Smooth muscle cell (in vitro differentiated cells): Measurements from ENCODE around the gene SLC26A6. TPM values are rescaled to one million over a fixed set of nuclear protein-coding genes. Genes with fewer than 3 reads are reported as not detected.

Experiments used
- DNase-seq: peaks from one replicate; lab custom pipeline; 2025; ENCODE audit not compliant: unreplicated experiment; lab: John Stamatoyannopoulos, UW
- H2AFZ ChIP-seq: fragments of 200-600 bp; sonication (generic); 2 replicates; pipeline ENCODE4 v1.6.0; 2016; ENCODE audit warnings: antibody characterized with exemption, low read depth, mild to moderate bottlenecking
- H3F3A ChIP-seq: fragments of 200-600 bp; sonication (generic); 2 replicates; pipeline ENCODE4 v1.6.0; 2017; ENCODE audit warnings: antibody characterized with exemption, low read depth
- H3K27ac ChIP-seq: fragments of 200-600 bp; sonication (generic); 2 replicates; pipeline ENCODE4 v1.5.1; 2016; ENCODE audit warnings: low read depth, mild to moderate bottlenecking
- H3K27me3 ChIP-seq: fragments of 200-600 bp; sonication (generic); 2 replicates; pipeline ENCODE4 v1.6.1; 2016; ENCODE audit warnings: low read depth, mild to moderate bottlenecking
- H3K36me3 ChIP-seq: fragments of 200-600 bp; sonication (generic); 2 replicates; pipeline ENCODE4 v1.5.1; 2016; ENCODE audit warnings: low read depth
- H3K4me1 ChIP-seq: fragments of 200-600 bp; sonication (generic); 2 replicates; pipeline ENCODE4 v1.5.1; 2016; ENCODE audit warnings: low read depth
- H3K4me2 ChIP-seq: fragments of 200-600 bp; sonication (generic); 2 replicates; pipeline ENCODE4 v1.6.0; 2016; ENCODE audit warnings: mild to moderate bottlenecking
- H3K4me3 ChIP-seq: fragments of 200-600 bp; sonication (generic); 2 replicates; pipeline ENCODE4 v1.5.1; 2016; ENCODE audit warnings: mild to moderate bottlenecking
- H3K79me2 ChIP-seq: fragments of 200-600 bp; sonication (generic); 2 replicates; pipeline ENCODE4 v1.6.0; 2016; ENCODE audit warnings: low read depth, mild to moderate bottlenecking
- H3K9ac ChIP-seq: fragments of 200-600 bp; sonication (generic); 2 replicates; pipeline ENCODE4 v1.6.0; 2016; ENCODE audit warnings: low read depth
- H3K9me3 ChIP-seq: fragments of 200-600 bp; sonication (generic); replicated peaks from 2 replicates; pipeline ENCODE4 v1.5.1; 2016; ENCODE audit warnings: low read depth
- H4K20me1 ChIP-seq: fragments of 200-600 bp; sonication (generic); 2 replicates; pipeline ENCODE4 v1.6.0; 2016; ENCODE audit warnings: low read depth
- WGBS: methylation state at CpG from one replicate; pipeline ENCODE4 v1.1.7; 2016; ENCODE audit warnings: low lambda C conversion rate; 5-methylcytosine and 5-hydroxymethylcytosine counted together
- polyA plus RNA-seq: library from polyadenylated mRNA; unstranded; fragments of >200 nt; fragmentation: Nextera tagmentation; extraction: Ambion mirVana; gene quantifications from 2 replicates; pipeline ENCODE4 v1.2.1, GENCODE V29; 2016
- total RNA-seq: library from RNA; depleted of rRNA; stranded (reverse); fragments of >200 nt; gene quantifications from 2 replicates; pipeline ENCODE4 v1.2.3, GENCODE V29; 2014
- TF ChIP-seq, protein P1 (sequence below): fragments of 200-600 bp; sonication (generic); IDR thresholded peaks from 2 replicates; pipeline ENCODE4 v1.5.1; 2017; ENCODE audit warnings: borderline replicate concordance, mild to moderate bottlenecking, antibody characterized with exemption; ENCODE audit not compliant: insufficient read depth, poor library complexity, severe bottlenecking

Gene SLC26A6
- total and polyA plus RNA-seq, 2 experiments from 2014 or later: 28.4 to 34.8 TPM

DNA sequence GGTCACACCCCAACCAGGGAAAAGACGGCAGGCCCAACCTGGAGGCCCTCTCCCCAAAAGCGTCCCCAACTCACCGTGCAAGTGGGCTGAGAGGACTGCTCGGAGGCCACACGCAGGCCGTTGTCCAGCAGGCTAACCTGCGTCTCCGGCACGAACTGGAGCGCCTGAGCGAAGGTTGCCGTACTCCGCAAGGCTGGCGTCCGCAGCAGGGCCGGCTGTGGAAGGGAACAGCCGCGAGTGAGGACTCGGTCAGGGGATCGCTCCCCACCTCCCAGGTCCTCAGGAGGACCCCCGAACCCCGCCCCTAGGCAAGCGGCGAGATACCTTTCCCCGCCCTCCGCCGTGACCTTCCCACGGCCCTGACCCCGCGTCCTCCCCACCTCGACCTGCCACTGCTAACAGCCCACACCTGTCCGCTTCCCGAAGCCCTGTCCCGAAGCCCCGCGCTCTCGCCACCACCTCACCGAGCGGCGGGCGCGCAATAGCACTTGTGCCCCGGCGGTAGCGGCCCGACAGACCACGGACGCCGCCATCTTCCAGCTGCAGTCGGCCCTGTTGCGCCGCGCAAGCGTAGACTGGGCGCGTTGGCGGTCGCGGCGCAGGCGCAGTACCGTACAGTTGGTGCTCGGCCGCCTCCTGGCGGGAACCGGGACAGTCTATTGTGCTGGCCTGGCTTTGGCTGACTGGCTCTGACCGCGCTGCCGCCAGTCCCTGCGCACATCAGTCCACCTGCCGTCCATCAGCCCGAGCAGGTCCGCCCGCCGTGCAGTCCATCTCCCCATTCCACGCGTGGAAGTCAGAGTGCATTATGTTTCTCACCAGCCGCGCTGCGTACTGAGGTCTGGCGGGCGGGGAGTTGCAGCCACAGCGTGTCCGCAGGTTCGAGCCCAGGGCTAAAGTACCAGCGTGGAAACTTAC is 25.9 kb downstream of the SLC26A6 start, which contains the start of gene UQCRC1:
TSS of gene UQCRC1 (minus strand) at position 559 of the 918 bp plus-strand sequence. CDS start at position 533, 26 bp downstream.
- H2AFZ ChIP-seq: peak within 1 kb of the TSS; percentile 96
- H3K4me2 ChIP-seq: peak within 1 kb of the TSS; percentile 89
- WGBS: 1% methylated on average over 79 of the region's 86 CpGs
- TF ChIP-seq, protein P1, sequence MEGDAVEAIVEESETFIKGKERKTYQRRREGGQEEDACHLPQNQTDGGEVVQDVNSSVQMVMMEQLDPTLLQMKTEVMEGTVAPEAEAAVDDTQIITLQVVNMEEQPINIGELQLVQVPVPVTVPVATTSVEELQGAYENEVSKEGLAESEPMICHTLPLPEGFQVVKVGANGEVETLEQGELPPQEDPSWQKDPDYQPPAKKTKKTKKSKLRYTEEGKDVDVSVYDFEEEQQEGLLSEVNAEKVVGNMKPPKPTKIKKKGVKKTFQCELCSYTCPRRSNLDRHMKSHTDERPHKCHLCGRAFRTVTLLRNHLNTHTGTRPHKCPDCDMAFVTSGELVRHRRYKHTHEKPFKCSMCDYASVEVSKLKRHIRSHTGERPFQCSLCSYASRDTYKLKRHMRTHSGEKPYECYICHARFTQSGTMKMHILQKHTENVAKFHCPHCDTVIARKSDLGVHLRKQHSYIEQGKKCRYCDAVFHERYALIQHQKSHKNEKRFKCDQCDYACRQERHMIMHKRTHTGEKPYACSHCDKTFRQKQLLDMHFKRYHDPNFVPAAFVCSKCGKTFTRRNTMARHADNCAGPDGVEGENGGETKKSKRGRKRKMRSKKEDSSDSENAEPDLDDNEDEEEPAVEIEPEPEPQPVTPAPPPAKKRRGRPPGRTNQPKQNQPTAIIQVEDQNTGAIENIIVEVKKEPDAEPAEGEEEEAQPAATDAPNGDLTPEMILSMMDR: peak; percentile 50
- H3K27me3 ChIP-seq: peaks cover 15% of the 10 kb centered on the region
- no peaks in the 10 kb centered on the region for H3F3A ChIP-seq
- no peaks in the 10 kb centered on the region for H3K9me3 ChIP-seq
- peaks cover 36% of the 10 kb centered on the region for H3K79me2 ChIP-seq
- peak within 1 kb of the TSS; percentile 91 for H3K9ac ChIP-seq
- peaks cover 18% of the 10 kb centered on the region for H4K20me1 ChIP-seq
- H3K4me1 ChIP-seq: peaks cover 6% of the 10 kb centered on the region
- peak within 1 kb of the TSS; percentile 97 for H3K4me3 ChIP-seq
- DNase-seq: peak; percentile 78
- no peak within 1 kb of the TSS for H3K27ac ChIP-seq
- peaks cover 7% of the 10 kb centered on the region for H3K36me3 ChIP-seq

DNA sequence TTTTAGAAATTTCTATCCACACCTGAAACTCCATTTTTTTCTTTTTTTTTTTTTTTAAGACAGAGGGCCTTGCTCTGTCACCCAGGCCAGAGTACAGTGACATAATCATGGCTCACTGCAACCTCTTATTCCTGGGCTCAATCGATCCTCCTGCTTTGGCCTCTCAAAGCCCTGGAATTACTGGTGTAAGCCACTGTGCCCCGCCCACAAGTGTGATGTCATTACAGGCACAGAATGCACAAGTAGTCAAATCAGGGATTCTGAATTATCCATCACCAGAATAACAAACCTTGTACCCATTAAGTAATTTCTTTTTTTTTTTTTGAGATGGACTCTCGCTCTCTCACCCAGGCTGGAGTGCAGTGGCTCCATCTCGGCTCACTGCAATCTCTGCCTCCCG is 27.7 kb downstream of the SLC26A6 start:
- TF ChIP-seq, protein P1: no peak
- Histone ChIP-seq H4K20me1 (peaks cover 18% of the 10 kb centered on the region), H3K27ac (no peak overlapping the region), H3K9ac (no peak overlapping the region), H2AFZ (no peak overlapping the region), H3K36me3 (peaks cover 7% of the 10 kb centered on the region), H3K4me1 (peaks cover 6% of the 10 kb centered on the region), H3K9me3 (no peaks in the 10 kb centered on the region), H3K4me2 (no peak overlapping the region), H3K4me3 (no peak overlapping the region), H3F3A (no peaks in the 10 kb centered on the region), H3K27me3 (peaks cover 15% of the 10 kb centered on the region), H3K79me2 (peaks cover 36% of the 10 kb centered on the region)
- DNase-seq: no peak
- WGBS: 87% methylated on average over 5 of the region's 5 CpGs

DNA sequence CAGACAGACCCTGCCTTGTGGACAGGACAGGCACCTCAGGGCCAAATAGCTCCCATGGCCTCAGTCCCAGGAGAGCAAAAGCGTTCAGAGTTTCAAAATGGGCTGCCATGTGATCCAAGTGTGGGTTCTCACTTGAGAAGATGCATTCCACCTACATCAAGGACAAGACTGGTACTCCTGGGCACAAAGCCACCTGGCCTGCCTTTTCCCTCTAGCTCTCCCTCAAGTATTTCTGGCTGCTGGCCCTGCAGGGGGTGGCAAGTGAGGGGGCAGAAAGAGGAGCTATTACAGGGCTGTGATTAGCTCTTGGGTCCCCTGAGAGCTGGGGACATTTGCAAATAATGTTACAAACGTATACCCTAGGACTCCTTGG is 33.7 kb downstream of the SLC26A6 start:
- Histone ChIP-seq H3K9ac (no peak overlapping the region), H3K4me2 (no peak overlapping the region), H3K79me2 (peaks cover 10% of the 10 kb centered on the region), H3F3A (peaks cover 33% of the 10 kb centered on the region), H2AFZ (no peak overlapping the region), H3K4me3 (no peak overlapping the region), H3K27me3 (no peaks in the 10 kb centered on the region), H3K4me1 (peaks cover 13% of the 10 kb centered on the region), H4K20me1 (peaks cover 16% of the 10 kb centered on the region), H3K36me3 (peaks cover 7% of the 10 kb centered on the region), H3K9me3 (no peaks in the 10 kb centered on the region), H3K27ac (no peak overlapping the region)
- TF ChIP-seq, protein P1: no peak
- WGBS: 95% methylated on average over 2 of the region's 2 CpGs
- DNase-seq: no peak
